Heart left ventricle (tissue), 16 donors: ENCODE data around the gene KISS1R. TPM values are rescaled to one million over a fixed set of nuclear protein-coding genes. Genes with fewer than 3 reads are reported as not detected.

Source experiments
- ATAC-seq, 4 donors: fragments of 200-7000 bp; cut with Tn5 transposase; one replicate each; pipeline ENCODE4 v1.9.1; 2020 to 2022; ENCODE audit warnings: moderate library complexity in 4 of 4, mild to moderate bottlenecking in 3 of 4, moderate number of reproducible peaks in 1 of 4
- DNase-seq, 5 donors: peaks; one replicate each; pipeline ENCODE4 v3.0.0-alpha.2; 2020
- H3K27ac ChIP-seq, 12 donors: fragments of 200-600 bp; sonication (generic) in 4 of 12; one replicate each; pipeline versions ENCODE4 v1.5.0 to v1.8.0; 2016 to 2022; ENCODE audit warnings: mild to moderate bottlenecking in 2 of 12
- H3K27me3 ChIP-seq, 9 donors: fragments of 200-600 bp; sonication (generic) in 2 of 9; one replicate each; pipeline versions ENCODE4 v1.5.1 to v1.8.0; 2016 to 2022; ENCODE audit warnings: mild to moderate bottlenecking in 3 of 9
- H3K36me3 ChIP-seq, 9 donors: fragments of 200-600 bp; sonication (generic) in 2 of 9; one replicate each; pipeline versions ENCODE4 v1.5.0 to v1.8.0; 2018 to 2022; ENCODE audit warnings: mild to moderate bottlenecking in 2 of 9
- H3K4me1 ChIP-seq, 12 donors: fragments of 200-600 bp; sonication (generic) in 4 of 12; one replicate each; pipeline versions ENCODE4 v1.5.0 to v1.8.0; 2016 to 2022; ENCODE audit warnings: mild to moderate bottlenecking in 3 of 12
- H3K4me3 ChIP-seq, 12 donors: fragments of 200-600 bp; sonication (generic) in 4 of 12; one replicate each; pipeline versions ENCODE4 v1.5.0 to v1.8.0; 2017 to 2022; ENCODE audit warnings: mild to moderate bottlenecking in 9 of 12, moderate library complexity in 4 of 12
- H3K9me3 ChIP-seq, 12 donors: fragments of 200-600 bp; sonication (generic) in 4 of 12; one replicate each; pipeline versions ENCODE4 v1.5.0 to v1.8.0; 2016 to 2022; ENCODE audit warnings: mild to moderate bottlenecking in 1 of 12
- CTCF ChIP-seq, 12 donors: fragments of 200-600 bp; sonication (generic) in 4 of 12; IDR thresholded peaks; one replicate each; pipeline versions ENCODE4 v1.5.0 to v1.8.0; 2018 to 2022; ENCODE audit warnings: antibody characterized with exemption in 12 of 12, mild to moderate bottlenecking in 5 of 12
- POLR2A ChIP-seq, 2 donors: fragments of 450-650 bp; IDR thresholded peaks; one replicate each; pipeline ENCODE4 v1.6.1; 2017; ENCODE audit warnings: antibody characterized with exemption in 2 of 2, mild to moderate bottlenecking in 2 of 2, moderate library complexity in 2 of 2
- WGBS, 4 donors: extraction: QIAGEN DNeasy Blood & Tissue Kit in 2 of 4; methylation state at CpG; one replicate each; pipeline versions ENCODE4 v1.1.5 to v1.1.7; 2013 to 2018; 5-methylcytosine and 5-hydroxymethylcytosine counted together
- intact Hi-C, 10 donors: fragments of 100-400 bp; cut with DNase I; formaldehyde crosslinking; loops; one replicate each; pipeline versions ENCODE4 v1.11.1 to v1.14.2; 2022
- polyA plus RNA-seq, 2 donors: library from polyadenylated mRNA; stranded (reverse); fragments of 200-250 nt; gene quantifications; one replicate each; pipeline ENCODE4 v1.2.3, GENCODE V29; 2013
- total RNA-seq, 9 donors: library from RNA; depleted of rRNA in 2 of 9; stranded (reverse); fragments of >200 nt in 2 of 9; fragmentation: NEBNext Ultra II Directional in 3 of 9; extraction: Animal tissue kit (Norgen Biotek cat#: 25700) in 3 of 9; gene quantifications; one replicate each; pipeline versions ENCODE4 v1.1.0 to v1.2.4, GENCODE V29; 2016 to 2023
- donor health status: ischemic (EF 13 %, LVEDD 7.1; RV severe dilation, severe dysfunction).
- donor health status: healthy with polysubstance abuse.
- donor health status: DM: no; HTN: yes; CAD: no.
- donor health status: DM: no; HTN: no; CAD: no.
- donor health status: ischemic (EF 25% LVEDD 6.9; RV normal size, moderate dysfunction).
- donor health status: ischemic (EF 25% LVEDD 5.7; RV mildly dilated, moderate dysfunction).
- donor health status: healthy.
- donor health status: DM: yes; HTN: yes; CAD: no.
- donor health status: ischemic (EF 35%, LVEDD 5.7; RV mildly dilated, moderate dysfunction).
- donor health status: nonischemic (EF 11% LVEDD 7.7; RV severe dilation, severe dysfunction).
- donor health status: DM: yes; HTN: yes; CAD: no.
- donor health status: PGD.
- donor health status: ischemic (EF 29% LVEDD 5.4; RV normal size, mild dysfunction).
- donor health status: nonischemic (EF 23%, LVEDD 6.1; RV moderate dilation, normal function).

KISS1R gene
- total and polyA plus RNA-seq, 11 donors = not detected

- H3K4me1 ChIP-seq = peaks cover 0 to 26% (median 0%) of the 10 kb centered on the region in 12 donors
- intact Hi-C loops = no loop called here
- no peak for DNase-seq
- peaks cover 0 to 3% (median 0%) of the 10 kb centered on the region in 9 donors for H3K36me3 ChIP-seq
- no peaks in the 10 kb centered on the region for H3K27me3 ChIP-seq
- WGBS, 4 donors = 85 to 92% (median 89%) methylated on average over 14 of the region's 14 CpGs
- H3K4me3 ChIP-seq = no peak overlapping the region
- no peak for TF ChIP-seq POLR2A (IDR thresholded peaks at IDR 0.05)
- no peak for TF ChIP-seq CTCF (IDR thresholded peaks at IDR 0.05)
- no peak for ATAC-seq
- H3K27ac ChIP-seq = no peak overlapping the region
- no peaks in the 10 kb centered on the region for H3K9me3 ChIP-seq
Measured at GRCh38 chr19:952049-952679, 35.0 kb downstream of the KISS1R start.

DNA sequence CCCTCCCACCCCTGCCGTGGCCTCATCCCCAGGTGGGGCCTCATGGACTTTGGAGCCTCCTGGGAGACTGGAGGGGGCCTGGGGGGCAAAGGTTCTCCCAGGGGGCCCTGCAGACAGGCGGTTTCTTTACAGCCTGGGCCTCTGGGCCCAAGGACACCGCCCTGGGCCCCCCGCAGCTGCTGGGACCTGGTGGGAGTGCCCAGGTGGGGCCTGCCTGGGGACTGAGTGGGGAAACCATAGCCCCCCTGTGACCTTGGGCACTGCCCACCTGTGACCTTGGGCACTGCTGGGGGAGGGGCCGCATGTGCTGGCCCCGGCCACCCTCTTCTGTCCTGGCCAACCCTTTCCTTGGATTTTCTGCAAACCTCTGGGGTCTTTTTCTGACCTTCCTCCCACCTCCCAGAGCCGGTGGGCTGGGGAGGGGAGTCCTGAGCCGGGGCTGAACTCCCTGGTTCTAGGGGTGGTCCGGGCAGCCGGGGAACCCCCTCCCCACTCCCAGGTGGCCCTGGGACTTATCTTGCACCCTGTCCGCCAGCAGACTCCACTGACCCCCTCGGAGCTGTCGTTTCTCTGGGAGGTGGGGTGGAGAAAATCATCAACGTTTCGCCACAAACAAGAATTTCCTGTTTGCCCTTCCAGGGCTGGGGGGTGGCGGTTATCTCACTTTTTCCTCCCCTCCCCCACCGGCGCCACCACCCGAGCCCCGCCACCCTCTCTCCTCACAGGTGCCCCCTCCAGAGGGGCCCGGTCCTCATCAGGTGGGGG is 35.7 kb downstream of the KISS1R start:
- H3K4me3 ChIP-seq = peak overlapping the region in 1 of 12 donors; percentile 21
- intact Hi-C loops = no loop called here
- no peak overlapping the region for H3K27ac ChIP-seq

GRCh38 chr19:953445-954271 is 36.5 kb downstream of the KISS1R start:
- 62 to 80% (median 72%) methylated on average over 27 to 33 of the region's 33 CpGs for WGBS, 4 donors
- Histone ChIP-seq H3K4me1 (peaks cover 0 to 13% (median 0%) of the 10 kb centered on the region in 12 donors), H3K27ac (no peak overlapping the region), H3K36me3 (no peaks in the 10 kb centered on the region), H3K4me3 (peak overlapping the region in 1 of 12 donors; percentile 21), H3K27me3 (no peaks in the 10 kb centered on the region), H3K9me3 (no peaks in the 10 kb centered on the region)
- ATAC-seq (no peak), DNase-seq (no peak)
- intact Hi-C loops = no loop called here
- TF ChIP-seq CTCF (IDR thresholded peaks at IDR 0.05) (no peak), POLR2A (IDR thresholded peaks at IDR 0.05) (no peak)

More for the DNA sequence above, 35.7 kb downstream of the KISS1R start:
- H3K27me3 ChIP-seq = no peaks in the 10 kb centered on the region
- no peak for DNase-seq
- no peak for TF ChIP-seq CTCF (IDR thresholded peaks at IDR 0.05)
- no peak for TF ChIP-seq POLR2A (IDR thresholded peaks at IDR 0.05)
- no peak for ATAC-seq
- peaks cover 0 to 2% (median 0%) of the 10 kb centered on the region in 9 donors for H3K36me3 ChIP-seq
- 48 to 59% (median 58%) methylated on average over 18 to 21 of the region's 21 CpGs for WGBS, 4 donors
- H3K9me3 ChIP-seq = no peaks in the 10 kb centered on the region
- peaks cover 0 to 19% (median 0%) of the 10 kb centered on the region in 12 donors for H3K4me1 ChIP-seq

DNA sequence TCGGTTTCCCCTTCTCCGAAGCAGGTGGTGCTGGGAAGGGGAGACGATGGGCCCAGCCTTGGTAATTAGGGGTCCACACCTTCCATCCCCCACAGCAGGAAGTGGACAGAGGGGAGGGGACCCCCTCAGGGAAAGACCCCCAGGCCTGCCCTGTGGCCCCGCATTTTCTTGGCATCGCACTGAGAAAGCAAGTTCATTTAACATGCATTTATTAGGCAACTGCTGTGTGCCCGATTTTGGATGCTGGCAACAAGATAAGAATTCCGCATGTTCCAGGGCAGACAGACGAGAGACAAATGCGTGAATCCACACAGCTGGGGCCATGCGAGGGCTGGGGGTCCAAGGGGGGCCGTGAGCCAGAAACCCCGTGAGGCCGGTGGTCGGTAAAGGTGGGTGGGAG is 37.1 kb downstream of the KISS1R start:
- TF ChIP-seq POLR2A (IDR thresholded peaks at IDR 0.05) (no peak), CTCF (IDR thresholded peaks at IDR 0.05) (no peak)
- no peak overlapping the region for H3K27ac ChIP-seq
- no peaks in the 10 kb centered on the region for H3K9me3 ChIP-seq
- 78 to 86% (median 82%) methylated on average over 14 of the region's 14 CpGs for WGBS, 4 donors
- no peaks in the 10 kb centered on the region for H3K27me3 ChIP-seq
- H3K4me3 ChIP-seq = no peak overlapping the region
- ATAC-seq (no peak), DNase-seq (no peak)
- peaks cover 0 to under 1% (median 0%) of the 10 kb centered on the region in 9 donors for H3K36me3 ChIP-seq
- intact Hi-C loops = no loop called here
- H3K4me1 ChIP-seq = peaks cover 0 to 13% (median 0%) of the 10 kb centered on the region in 12 donors
